Peyer's patch (tissue), 4 donors: ENCODE data around the gene MCOLN2.

Experiments used
- POLR2A ChIP-seq, 2 donors: fragments of 450-650 bp; IDR thresholded peaks; one replicate each; pipeline ENCODE4 v1.5.1; 2017; ENCODE audit warnings: antibody characterized with exemption in 2 of 2, mild to moderate bottlenecking in 2 of 2, moderate library complexity in 2 of 2
- TF ChIP-seq, protein P1 (sequence below), 6 experiments: fragments of 450-650 bp in 4 of 6; fragments of 200-600 bp in 2 of 6; sonication (generic) in 1 of 6; IDR thresholded peaks; one replicate each; pipeline ENCODE4 v1.5.1; 2017 to 2019; ENCODE audit warnings: antibody characterized with exemption in 6 of 6, mild to moderate bottlenecking in 3 of 6, moderate library complexity in 1 of 6

DNA sequence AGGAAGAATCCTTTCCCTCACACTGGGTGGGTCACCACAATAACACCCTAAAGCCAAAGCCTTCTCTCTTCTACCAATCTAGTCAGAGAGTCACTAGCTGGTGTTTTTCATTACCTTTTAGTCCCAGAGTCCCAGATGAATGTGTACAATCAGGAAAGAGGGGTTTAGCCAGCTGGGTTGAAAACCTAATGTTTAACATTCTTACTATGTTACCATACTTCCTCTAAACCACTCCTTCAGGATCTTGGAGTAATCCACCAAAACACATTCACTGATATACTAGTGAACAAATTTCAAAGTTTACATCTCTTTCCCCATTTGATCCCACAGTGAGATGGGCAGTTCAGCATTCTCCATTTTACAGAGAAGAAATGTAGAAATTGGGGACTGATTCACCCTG, 113.6 kb downstream of the MCOLN2 start:
- no peak for TF ChIP-seq POLR2A (IDR thresholded peaks at IDR 0.05)
- TF ChIP-seq, protein P1, sequence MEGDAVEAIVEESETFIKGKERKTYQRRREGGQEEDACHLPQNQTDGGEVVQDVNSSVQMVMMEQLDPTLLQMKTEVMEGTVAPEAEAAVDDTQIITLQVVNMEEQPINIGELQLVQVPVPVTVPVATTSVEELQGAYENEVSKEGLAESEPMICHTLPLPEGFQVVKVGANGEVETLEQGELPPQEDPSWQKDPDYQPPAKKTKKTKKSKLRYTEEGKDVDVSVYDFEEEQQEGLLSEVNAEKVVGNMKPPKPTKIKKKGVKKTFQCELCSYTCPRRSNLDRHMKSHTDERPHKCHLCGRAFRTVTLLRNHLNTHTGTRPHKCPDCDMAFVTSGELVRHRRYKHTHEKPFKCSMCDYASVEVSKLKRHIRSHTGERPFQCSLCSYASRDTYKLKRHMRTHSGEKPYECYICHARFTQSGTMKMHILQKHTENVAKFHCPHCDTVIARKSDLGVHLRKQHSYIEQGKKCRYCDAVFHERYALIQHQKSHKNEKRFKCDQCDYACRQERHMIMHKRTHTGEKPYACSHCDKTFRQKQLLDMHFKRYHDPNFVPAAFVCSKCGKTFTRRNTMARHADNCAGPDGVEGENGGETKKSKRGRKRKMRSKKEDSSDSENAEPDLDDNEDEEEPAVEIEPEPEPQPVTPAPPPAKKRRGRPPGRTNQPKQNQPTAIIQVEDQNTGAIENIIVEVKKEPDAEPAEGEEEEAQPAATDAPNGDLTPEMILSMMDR (IDR thresholded peaks at IDR 0.05) = no peak
